Measurements from ENCODE around the gene GPBP1L1.
A peak's percentile ranks its signal among the peaks of the same experiment; 100 is the strongest.

The GPBP1L1 gene

GRCh38 chr1:45647248-45648021 lies 38.9 kb downstream of the GPBP1L1 start:
- in situ Hi-C loops (cut with MboI; ENCODE audit: low pct_unique_long_range_greater_than_20kb, low sequenced_read_pairs), result no loop called here
- peak; percentile 77 for DNase-seq

GRCh38 chr1:45644661-45645060 lies 41.7 kb downstream of the GPBP1L1 start:
- in situ Hi-C loops (cut with MboI; ENCODE audit: low pct_unique_long_range_greater_than_20kb, low sequenced_read_pairs), result no loop called here
- DNase-seq, result no peak

- no peak for DNase-seq
- in situ Hi-C loops (cut with MboI; ENCODE audit: low pct_unique_long_range_greater_than_20kb, low sequenced_read_pairs), result no loop called here
Measured at GRCh38 chr1:45643978-45644377, 42.4 kb downstream of the GPBP1L1 start.

GRCh38 chr1:45643321-45643720 lies 43.0 kb downstream of the GPBP1L1 start:
- no peak for DNase-seq
- in situ Hi-C loops (cut with MboI; ENCODE audit: low pct_unique_long_range_greater_than_20kb, low sequenced_read_pairs), result no loop called here

GRCh38 chr1:45640293-45640692 lies 46.0 kb downstream of the GPBP1L1 start:
- in situ Hi-C loops (cut with MboI; ENCODE audit: low pct_unique_long_range_greater_than_20kb, low sequenced_read_pairs), result no loop called here
- no peak for DNase-seq

- in situ Hi-C loops (cut with MboI; ENCODE audit: low pct_unique_long_range_greater_than_20kb, low sequenced_read_pairs), result no loop called here
Measured at GRCh38 chr1:45635211-45635610, 51.1 kb downstream of the GPBP1L1 start.

GRCh38 chr1:45630429-45630828 lies 55.9 kb downstream of the GPBP1L1 start:
- in situ Hi-C loops (cut with MboI; ENCODE audit: low pct_unique_long_range_greater_than_20kb, low sequenced_read_pairs), result no loop called here
- DNase-seq, result no peak

More at GRCh38 chr1:45635211-45635610, 51.1 kb downstream of the GPBP1L1 start:
- DNase-seq, result no peak

- in situ Hi-C loops (cut with MboI; ENCODE audit: low pct_unique_long_range_greater_than_20kb, low sequenced_read_pairs), result no loop called here
- DNase-seq, result no peak
Measured at GRCh38 chr1:45629035-45629434, 57.3 kb downstream of the GPBP1L1 start.

- no peak for DNase-seq
- in situ Hi-C loops (cut with MboI; ENCODE audit: low pct_unique_long_range_greater_than_20kb, low sequenced_read_pairs), result no loop called here
Measured at GRCh38 chr1:45623972-45624371, 62.4 kb downstream of the GPBP1L1 start, which contains the start of gene CCDC17. TSS of gene CCDC17 (minus strand) at chr1:45624054. CDS start at chr1:45623909, 145 bp downstream.

- in situ Hi-C loops (cut with MboI; ENCODE audit: low pct_unique_long_range_greater_than_20kb, low sequenced_read_pairs), result no loop called here
Measured at GRCh38 chr1:45622524-45623394, 63.6 kb downstream of the GPBP1L1 start.

GRCh38 chr1:45621895-45622523 lies 64.3 kb downstream of the GPBP1L1 start:
- in situ Hi-C loops (cut with MboI; ENCODE audit: low pct_unique_long_range_greater_than_20kb, low sequenced_read_pairs), result no loop called here
- DNase-seq, result no peak

More at GRCh38 chr1:45622524-45623394, 63.6 kb downstream of the GPBP1L1 start:
- DNase-seq, result no peak

- in situ Hi-C loops (cut with MboI; ENCODE audit: low pct_unique_long_range_greater_than_20kb, low sequenced_read_pairs), result no loop called here
- no peak for DNase-seq
Measured at GRCh38 chr1:45621501-45621836, 64.9 kb downstream of the GPBP1L1 start.

GRCh38 chr1:45620588-45621500 lies 65.5 kb downstream of the GPBP1L1 start:
- in situ Hi-C loops (cut with MboI; ENCODE audit: low pct_unique_long_range_greater_than_20kb, low sequenced_read_pairs), result no loop called here
- DNase-seq, result no peak

GRCh38 chr1:45619149-45619921 lies 67.0 kb downstream of the GPBP1L1 start:
- in situ Hi-C loops (cut with MboI; ENCODE audit: low pct_unique_long_range_greater_than_20kb, low sequenced_read_pairs), result no loop called here
- DNase-seq, result no peak

GRCh38 chr1:45617618-45618017 lies 68.7 kb downstream of the GPBP1L1 start:
- in situ Hi-C loops (cut with MboI; ENCODE audit: low pct_unique_long_range_greater_than_20kb, low sequenced_read_pairs), result no loop called here

GRCh38 chr1:45615885-45616284 lies 70.4 kb downstream of the GPBP1L1 start:
- no peak for DNase-seq
- in situ Hi-C loops (cut with MboI; ENCODE audit: low pct_unique_long_range_greater_than_20kb, low sequenced_read_pairs), result no loop called here

More at GRCh38 chr1:45617618-45618017, 68.7 kb downstream of the GPBP1L1 start:
- DNase-seq, result no peak

- in situ Hi-C loops (cut with MboI; ENCODE audit: low pct_unique_long_range_greater_than_20kb, low sequenced_read_pairs), result no loop called here
- DNase-seq, result no peak
Measured at GRCh38 chr1:45612941-45613579, 73.3 kb downstream of the GPBP1L1 start.
